ENCODE data around the gene FBXO10.

DNA sequence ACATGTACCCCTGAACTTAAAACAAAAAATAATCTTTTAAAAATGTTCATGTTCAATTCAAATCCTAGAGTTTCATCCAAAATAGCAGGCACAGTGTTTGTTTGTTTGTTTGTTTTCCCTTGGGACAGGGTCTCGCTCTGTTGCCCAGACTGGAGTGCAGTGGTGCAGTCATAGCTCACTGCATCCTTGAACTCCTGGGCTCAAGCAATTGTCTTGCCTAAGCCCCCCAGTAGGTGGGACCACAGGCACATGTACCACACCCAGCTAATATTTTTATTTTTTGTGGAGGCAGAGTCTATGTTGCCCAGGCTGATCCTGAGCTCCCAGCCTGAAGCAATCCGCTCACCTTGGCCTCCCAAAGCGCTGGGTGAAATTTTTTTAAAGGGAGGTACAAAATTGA, 95.4 kb downstream of the FBXO10 start:
- TF ChIP-seq MYC (IDR thresholded peaks at IDR 0.05; ENCODE audit: low read depth, low read length) (no peak), POLR2A (IDR thresholded peaks at IDR 0.05; ENCODE audit: extremely low read depth, insufficient read length) (no peak)
- TF ChIP-seq, protein P1, sequence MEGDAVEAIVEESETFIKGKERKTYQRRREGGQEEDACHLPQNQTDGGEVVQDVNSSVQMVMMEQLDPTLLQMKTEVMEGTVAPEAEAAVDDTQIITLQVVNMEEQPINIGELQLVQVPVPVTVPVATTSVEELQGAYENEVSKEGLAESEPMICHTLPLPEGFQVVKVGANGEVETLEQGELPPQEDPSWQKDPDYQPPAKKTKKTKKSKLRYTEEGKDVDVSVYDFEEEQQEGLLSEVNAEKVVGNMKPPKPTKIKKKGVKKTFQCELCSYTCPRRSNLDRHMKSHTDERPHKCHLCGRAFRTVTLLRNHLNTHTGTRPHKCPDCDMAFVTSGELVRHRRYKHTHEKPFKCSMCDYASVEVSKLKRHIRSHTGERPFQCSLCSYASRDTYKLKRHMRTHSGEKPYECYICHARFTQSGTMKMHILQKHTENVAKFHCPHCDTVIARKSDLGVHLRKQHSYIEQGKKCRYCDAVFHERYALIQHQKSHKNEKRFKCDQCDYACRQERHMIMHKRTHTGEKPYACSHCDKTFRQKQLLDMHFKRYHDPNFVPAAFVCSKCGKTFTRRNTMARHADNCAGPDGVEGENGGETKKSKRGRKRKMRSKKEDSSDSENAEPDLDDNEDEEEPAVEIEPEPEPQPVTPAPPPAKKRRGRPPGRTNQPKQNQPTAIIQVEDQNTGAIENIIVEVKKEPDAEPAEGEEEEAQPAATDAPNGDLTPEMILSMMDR (IDR thresholded peaks at IDR 0.05; ENCODE audit: low read depth, low read length), result no peak
- TF ChIP-seq, protein P2, sequence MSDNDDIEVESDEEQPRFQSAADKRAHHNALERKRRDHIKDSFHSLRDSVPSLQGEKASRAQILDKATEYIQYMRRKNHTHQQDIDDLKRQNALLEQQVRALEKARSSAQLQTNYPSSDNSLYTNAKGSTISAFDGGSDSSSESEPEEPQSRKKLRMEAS (IDR thresholded peaks at IDR 0.05; ENCODE audit: low read depth, low read length), result no peak

All from NB4 (cell line).